Measurements from ENCODE around the gene CYTH3.

The CYTH3 gene

GRCh38 chr7:6162650-6163366 is 109.6 kb downstream of the CYTH3 start:
- 94% methylated on average over 18 of the region's 18 CpGs for WGBS
- Histone ChIP-seq H3K27me3 (ENCODE audit: insufficient read depth, low read length) (no peaks in the 10 kb centered on the region), H3K27ac (ENCODE audit: low read depth, low read length) (no peak overlapping the region), H3K9me3 (ENCODE audit: insufficient read depth, low read depth, low read length) (no peaks in the 10 kb centered on the region), H3K4me3 (ENCODE audit: low read length) (no peak overlapping the region), H3K4me1 (ENCODE audit: insufficient read depth, low read length) (no peaks in the 10 kb centered on the region), H3K9ac (ENCODE audit: low read depth, low read length) (no peak overlapping the region), H3K36me3 (ENCODE audit: insufficient read depth, low read length) (peaks cover 48% of the 10 kb centered on the region)

DNA sequence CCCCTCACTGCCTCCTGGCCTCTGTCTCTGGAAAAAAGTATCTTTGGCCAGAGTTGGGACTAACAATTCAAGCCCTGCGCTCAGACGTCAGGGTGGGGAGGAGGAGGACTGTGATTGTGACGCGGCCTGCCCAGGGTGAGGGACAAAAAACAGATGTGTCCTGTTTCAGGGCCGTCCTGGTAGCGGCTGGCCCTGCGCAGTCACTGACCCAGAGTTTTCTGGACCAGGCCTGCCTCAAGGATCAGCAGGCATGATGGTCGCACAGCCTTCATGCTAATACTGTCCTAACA is 110.1 kb downstream of the CYTH3 start:
- Histone ChIP-seq H3K27me3 (ENCODE audit: insufficient read depth, low read length) (no peaks in the 10 kb centered on the region), H3K4me3 (ENCODE audit: low read length) (no peak overlapping the region), H3K9ac (ENCODE audit: low read depth, low read length) (no peak overlapping the region), H3K4me1 (ENCODE audit: insufficient read depth, low read length) (no peaks in the 10 kb centered on the region), H3K36me3 (ENCODE audit: insufficient read depth, low read length) (peaks cover 53% of the 10 kb centered on the region), H3K27ac (ENCODE audit: low read depth, low read length) (no peak overlapping the region), H3K9me3 (ENCODE audit: insufficient read depth, low read depth, low read length) (no peaks in the 10 kb centered on the region)
- WGBS = 93% methylated on average over 8 of the region's 8 CpGs

DNA sequence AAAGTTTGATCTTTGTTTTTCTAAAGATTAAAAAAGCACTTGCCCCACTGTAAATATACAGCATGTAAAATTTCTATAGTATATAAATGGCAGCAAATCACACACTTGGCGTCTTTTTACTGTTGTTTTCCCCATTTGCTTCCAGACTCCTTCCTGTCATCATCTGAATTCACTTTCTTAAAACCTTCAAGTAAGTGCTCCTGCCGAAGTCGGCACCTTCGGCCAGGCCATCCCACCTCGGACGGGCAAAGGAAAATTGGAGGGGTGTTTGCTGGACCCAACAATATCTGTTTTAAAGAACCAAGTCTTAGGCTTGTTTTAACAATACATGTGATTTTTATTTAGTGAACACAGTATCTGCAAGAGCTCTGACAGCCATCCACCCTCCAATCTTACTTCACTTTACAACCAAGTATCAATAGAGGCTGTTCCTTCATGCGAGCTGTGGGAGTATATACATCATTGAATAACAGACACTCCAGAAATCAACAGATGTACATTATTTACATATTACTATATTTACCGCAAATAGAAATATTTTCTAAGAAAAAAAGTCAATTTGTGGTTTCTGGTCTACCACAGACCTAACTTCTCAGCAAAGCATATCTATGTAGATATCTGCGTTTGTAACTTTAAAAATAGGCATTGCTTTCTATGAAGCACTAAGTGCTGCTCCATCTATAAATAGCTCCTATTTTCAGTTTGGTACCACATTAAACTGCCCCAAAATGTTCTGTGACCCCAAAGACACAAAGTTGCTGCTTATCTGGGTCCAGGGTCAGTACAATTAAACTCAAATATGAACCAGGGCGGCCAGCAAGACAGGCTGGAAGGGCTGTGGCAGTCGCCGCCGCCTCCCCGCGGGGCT is 110.7 kb downstream of the CYTH3 start:
- no peak overlapping the region for H3K9ac ChIP-seq (ENCODE audit: low read depth, low read length)
- 97% methylated on average over 14 of the region's 15 CpGs for WGBS
- peaks cover 58% of the 10 kb centered on the region for H3K36me3 ChIP-seq (ENCODE audit: insufficient read depth, low read length)
- no peaks in the 10 kb centered on the region for H3K9me3 ChIP-seq (ENCODE audit: insufficient read depth, low read depth, low read length)
- H3K27ac ChIP-seq (ENCODE audit: low read depth, low read length) = no peak overlapping the region
- no peaks in the 10 kb centered on the region for H3K27me3 ChIP-seq (ENCODE audit: insufficient read depth, low read length)
- no peaks in the 10 kb centered on the region for H3K4me1 ChIP-seq (ENCODE audit: insufficient read depth, low read length)
- no peak overlapping the region for H3K4me3 ChIP-seq (ENCODE audit: low read length)

- 72% methylated on average over 15 of the region's 15 CpGs for WGBS
- Histone ChIP-seq H3K9me3 (ENCODE audit: insufficient read depth, low read depth, low read length) (no peaks in the 10 kb centered on the region), H3K27ac (ENCODE audit: low read depth, low read length) (peak overlapping the region; percentile 25; the same call in 1 of the 2 replicates), H3K9ac (ENCODE audit: low read depth, low read length) (no peak overlapping the region), H3K27me3 (ENCODE audit: insufficient read depth, low read length) (no peaks in the 10 kb centered on the region), H3K36me3 (ENCODE audit: insufficient read depth, low read length) (peaks cover 73% of the 10 kb centered on the region), H3K4me3 (ENCODE audit: low read length) (no peak overlapping the region), H3K4me1 (ENCODE audit: insufficient read depth, low read length) (no peaks in the 10 kb centered on the region)
Measured at GRCh38 chr7:6160191-6160623, 112.2 kb downstream of the CYTH3 start.

GRCh38 chr7:6159524-6160031 is 112.8 kb downstream of the CYTH3 start:
- Histone ChIP-seq H3K4me1 (ENCODE audit: insufficient read depth, low read length) (no peaks in the 10 kb centered on the region), H3K9me3 (ENCODE audit: insufficient read depth, low read depth, low read length) (no peaks in the 10 kb centered on the region), H3K4me3 (ENCODE audit: low read length) (no peak overlapping the region), H3K27ac (ENCODE audit: low read depth, low read length) (peak overlapping the region; percentile 25; the same call in 1 of the 2 replicates), H3K36me3 (ENCODE audit: insufficient read depth, low read length) (peaks cover 78% of the 10 kb centered on the region), H3K27me3 (ENCODE audit: insufficient read depth, low read length) (no peaks in the 10 kb centered on the region), H3K9ac (ENCODE audit: low read depth, low read length) (no peak overlapping the region)
- WGBS = 92% methylated on average over 24 of the region's 24 CpGs

DNA sequence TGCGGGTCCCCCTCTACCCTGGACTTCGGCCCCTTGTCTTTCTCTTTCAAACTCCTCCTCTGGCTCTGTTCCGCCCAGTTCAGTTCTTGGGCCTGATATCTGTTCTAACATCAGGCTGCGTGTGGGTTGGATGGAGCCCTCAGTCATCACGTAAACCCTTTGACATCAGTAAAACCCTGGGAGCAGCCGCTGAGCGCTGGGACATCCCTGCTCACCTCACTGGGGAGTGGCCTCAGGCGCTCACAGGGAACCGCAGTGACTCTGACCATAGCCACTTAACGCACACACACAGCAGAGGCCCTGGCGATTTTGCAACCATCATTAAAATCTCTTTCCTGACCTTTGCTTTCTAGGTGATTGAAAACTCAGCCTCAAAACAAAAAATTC is 113.3 kb downstream of the CYTH3 start:
- no peak overlapping the region for H3K4me3 ChIP-seq (ENCODE audit: low read length)
- no peaks in the 10 kb centered on the region for H3K9me3 ChIP-seq (ENCODE audit: insufficient read depth, low read depth, low read length)
- no peak overlapping the region for H3K9ac ChIP-seq (ENCODE audit: low read depth, low read length)
- no peaks in the 10 kb centered on the region for H3K27me3 ChIP-seq (ENCODE audit: insufficient read depth, low read length)
- no peaks in the 10 kb centered on the region for H3K4me1 ChIP-seq (ENCODE audit: insufficient read depth, low read length)
- no peak overlapping the region for H3K27ac ChIP-seq (ENCODE audit: low read depth, low read length)
- peaks cover 83% of the 10 kb centered on the region for H3K36me3 ChIP-seq (ENCODE audit: insufficient read depth, low read length)
- WGBS = 94% methylated on average over 11 of the region's 11 CpGs

DNA sequence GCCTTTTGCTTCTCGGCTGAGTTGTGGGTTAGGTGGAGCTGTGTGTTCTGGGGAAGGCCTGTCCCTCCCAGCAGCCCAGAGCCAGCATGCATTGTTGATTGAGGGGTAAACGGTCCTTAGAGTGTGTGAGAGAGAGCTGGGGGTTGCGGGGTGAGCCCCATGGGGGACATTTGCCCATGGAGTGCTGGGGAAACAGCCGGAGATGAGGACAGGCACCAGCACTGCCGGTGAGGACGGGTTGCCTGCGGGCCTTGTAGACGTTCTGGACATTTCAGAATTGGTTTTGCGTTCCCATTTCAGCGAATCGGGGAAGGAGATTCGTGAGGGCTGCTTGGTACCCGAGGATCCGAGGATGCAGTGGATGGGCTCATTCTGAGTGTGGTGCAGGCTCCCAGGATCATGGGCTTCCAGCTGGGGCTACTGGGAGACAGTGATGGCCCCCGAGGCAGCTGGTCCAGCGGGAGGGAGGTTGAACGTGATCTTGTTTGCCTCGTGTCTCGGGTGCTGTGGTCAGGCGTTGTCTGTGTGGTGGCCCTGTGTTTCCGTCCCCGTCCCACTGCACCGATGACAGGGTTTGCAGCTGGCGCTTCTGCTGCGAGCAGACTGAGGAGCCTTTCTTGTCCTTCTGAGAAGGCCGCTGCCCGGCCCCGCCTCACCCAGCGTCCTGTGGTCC is 113.9 kb downstream of the CYTH3 start:
- H3K27ac ChIP-seq (ENCODE audit: low read depth, low read length) = no peak overlapping the region
- peaks cover 86% of the 10 kb centered on the region for H3K36me3 ChIP-seq (ENCODE audit: insufficient read depth, low read length)
- no peak overlapping the region for H3K9ac ChIP-seq (ENCODE audit: low read depth, low read length)
- WGBS = 92% methylated on average over 29 of the region's 29 CpGs
- H3K4me3 ChIP-seq (ENCODE audit: low read length) = no peak overlapping the region
- H3K27me3 ChIP-seq (ENCODE audit: insufficient read depth, low read length) = no peaks in the 10 kb centered on the region
- H3K4me1 ChIP-seq (ENCODE audit: insufficient read depth, low read length) = no peaks in the 10 kb centered on the region
- H3K9me3 ChIP-seq (ENCODE audit: insufficient read depth, low read depth, low read length) = no peaks in the 10 kb centered on the region

DNA sequence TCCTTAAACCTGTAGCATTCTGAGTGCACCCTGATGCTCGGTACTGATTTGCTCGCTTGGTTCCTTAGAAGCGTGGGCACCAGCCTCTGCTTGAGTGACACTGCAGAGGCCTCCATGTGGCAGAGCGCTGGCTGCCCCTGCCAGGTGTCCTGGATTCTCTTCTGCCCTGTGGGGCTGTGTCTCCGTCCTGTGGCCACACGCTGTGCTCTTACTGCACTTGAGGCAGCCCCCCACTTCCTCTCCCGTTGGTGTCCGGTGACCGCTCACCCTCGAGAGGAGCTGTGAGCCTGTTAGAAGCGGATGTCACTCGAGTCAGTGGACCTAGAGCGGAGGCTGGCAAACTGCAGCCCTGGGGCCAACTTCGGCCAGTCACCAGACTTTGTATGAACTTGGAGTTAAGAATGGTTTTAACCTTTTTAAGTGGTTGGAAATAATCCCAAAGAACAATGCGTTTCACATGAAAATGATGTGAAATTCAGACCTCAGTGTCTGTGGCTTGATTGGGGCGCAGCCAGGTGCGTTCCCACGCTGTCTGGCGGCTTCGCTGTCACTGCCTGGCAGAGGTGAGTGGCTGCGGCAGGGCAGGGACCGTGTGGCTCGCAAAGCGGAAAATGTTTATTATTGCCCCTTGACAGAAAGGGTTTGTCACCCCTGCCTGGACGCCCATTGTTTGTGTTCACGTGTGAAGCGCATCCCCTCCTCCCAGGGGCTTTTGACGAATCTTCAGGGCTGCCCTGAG is 114.6 kb downstream of the CYTH3 start:
- Histone ChIP-seq H3K9me3 (ENCODE audit: insufficient read depth, low read depth, low read length) (no peaks in the 10 kb centered on the region), H3K27ac (ENCODE audit: low read depth, low read length) (no peak overlapping the region), H3K4me3 (ENCODE audit: low read length) (no peak overlapping the region), H3K36me3 (ENCODE audit: insufficient read depth, low read length) (peaks cover 91% of the 10 kb centered on the region), H3K27me3 (ENCODE audit: insufficient read depth, low read length) (no peaks in the 10 kb centered on the region), H3K4me1 (ENCODE audit: insufficient read depth, low read length) (no peaks in the 10 kb centered on the region), H3K9ac (ENCODE audit: low read depth, low read length) (no peak overlapping the region)
- WGBS = 93% methylated on average over 28 of the region's 28 CpGs

DNA sequence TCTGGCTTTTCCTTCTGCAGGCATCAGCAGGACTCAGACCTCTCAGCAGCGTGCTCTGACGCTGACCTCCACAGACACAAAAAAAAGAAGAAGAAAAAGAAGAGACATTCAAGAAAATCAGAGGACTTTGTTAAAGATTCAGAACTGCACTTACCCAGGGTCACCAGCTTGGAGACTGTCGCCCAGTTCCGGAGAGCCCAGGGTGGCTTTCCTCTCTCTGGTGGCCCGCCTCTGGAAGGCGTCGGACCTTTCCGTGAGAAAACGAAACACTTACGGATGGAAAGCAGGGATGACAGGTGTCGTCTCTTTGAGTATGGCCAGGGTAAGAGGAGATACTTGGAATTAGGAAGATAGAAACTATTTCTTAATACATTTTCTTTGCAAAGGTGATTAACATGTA is 115.7 kb downstream of the CYTH3 start:
- WGBS = 97% methylated on average over 11 of the region's 11 CpGs
- H3K4me3 ChIP-seq (ENCODE audit: low read length) = no peak overlapping the region
- no peak overlapping the region for H3K27ac ChIP-seq (ENCODE audit: low read depth, low read length)
- H3K9ac ChIP-seq (ENCODE audit: low read depth, low read length) = no peak overlapping the region
- H3K4me1 ChIP-seq (ENCODE audit: insufficient read depth, low read length) = no peaks in the 10 kb centered on the region
- H3K36me3 ChIP-seq (ENCODE audit: insufficient read depth, low read length) = peaks cover 91% of the 10 kb centered on the region
- H3K9me3 ChIP-seq (ENCODE audit: insufficient read depth, low read depth, low read length) = no peaks in the 10 kb centered on the region
- H3K27me3 ChIP-seq (ENCODE audit: insufficient read depth, low read length) = no peaks in the 10 kb centered on the region

DNA sequence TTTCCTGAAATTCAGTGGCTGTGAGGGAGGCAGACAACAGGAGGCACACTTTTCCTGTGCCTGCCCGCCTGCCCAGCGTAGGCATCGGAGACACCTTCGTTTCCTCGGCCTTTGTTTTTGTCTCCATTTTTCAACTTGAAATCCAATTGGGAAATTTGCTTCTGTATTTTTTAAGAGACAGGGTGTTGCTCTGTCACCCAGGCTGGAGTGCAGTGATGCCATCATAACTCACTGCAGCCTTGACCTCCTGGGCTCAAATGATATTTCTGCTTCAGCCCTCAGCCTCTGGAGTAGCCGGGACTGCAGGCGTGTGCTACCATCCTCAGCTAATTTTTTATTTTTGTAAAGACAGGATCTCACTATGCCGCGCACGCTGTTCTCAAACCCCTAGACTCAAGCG is 116.8 kb downstream of the CYTH3 start:
- H3K27ac ChIP-seq (ENCODE audit: low read depth, low read length) = no peak overlapping the region
- H3K4me3 ChIP-seq (ENCODE audit: low read length) = no peak overlapping the region
- WGBS = 93% methylated on average over 11 of the region's 11 CpGs
- no peaks in the 10 kb centered on the region for H3K9me3 ChIP-seq (ENCODE audit: insufficient read depth, low read depth, low read length)
- H3K4me1 ChIP-seq (ENCODE audit: insufficient read depth, low read length) = no peaks in the 10 kb centered on the region
- H3K36me3 ChIP-seq (ENCODE audit: insufficient read depth, low read length) = peaks cover 91% of the 10 kb centered on the region
- H3K9ac ChIP-seq (ENCODE audit: low read depth, low read length) = no peak overlapping the region
- no peaks in the 10 kb centered on the region for H3K27me3 ChIP-seq (ENCODE audit: insufficient read depth, low read length)

Measured in HUES64 (cell line).